ENCODE results near the gene LRCH3. TPM values are rescaled to one million over a fixed set of nuclear protein-coding genes. Genes with fewer than 3 reads are reported as not detected.
"Not testable (repeated sequence)": the region's sequence is repeated elsewhere in the genome, so short reads cannot be mapped to it uniquely, and the experiment has no call there.

The LRCH3 gene
- polyA plus RNA-seq, 3 donors from 2014 or later = 4.5 to 26.3 (median 7.2) TPM

- Mint-ChIP-seq H3K27me3 (ENCODE audit: low read depth in 3 of 3) (no peaks in the 10 kb centered on the region), H3K9me3 (no peaks in the 10 kb centered on the region), H3K27ac (peak overlapping the region in 1 of 6 donors; percentile 5), H3K36me3 (peaks cover 0 to 13% (median 4%) of the 10 kb centered on the region in 3 donors), H3K4me1 (no peaks in the 10 kb centered on the region), H3K4me3 (no peak overlapping the region)
- DNase-seq = no peak
Measured at GRCh38 chr3:197888511-197888910, 97.5 kb downstream of the LRCH3 start.

DNA sequence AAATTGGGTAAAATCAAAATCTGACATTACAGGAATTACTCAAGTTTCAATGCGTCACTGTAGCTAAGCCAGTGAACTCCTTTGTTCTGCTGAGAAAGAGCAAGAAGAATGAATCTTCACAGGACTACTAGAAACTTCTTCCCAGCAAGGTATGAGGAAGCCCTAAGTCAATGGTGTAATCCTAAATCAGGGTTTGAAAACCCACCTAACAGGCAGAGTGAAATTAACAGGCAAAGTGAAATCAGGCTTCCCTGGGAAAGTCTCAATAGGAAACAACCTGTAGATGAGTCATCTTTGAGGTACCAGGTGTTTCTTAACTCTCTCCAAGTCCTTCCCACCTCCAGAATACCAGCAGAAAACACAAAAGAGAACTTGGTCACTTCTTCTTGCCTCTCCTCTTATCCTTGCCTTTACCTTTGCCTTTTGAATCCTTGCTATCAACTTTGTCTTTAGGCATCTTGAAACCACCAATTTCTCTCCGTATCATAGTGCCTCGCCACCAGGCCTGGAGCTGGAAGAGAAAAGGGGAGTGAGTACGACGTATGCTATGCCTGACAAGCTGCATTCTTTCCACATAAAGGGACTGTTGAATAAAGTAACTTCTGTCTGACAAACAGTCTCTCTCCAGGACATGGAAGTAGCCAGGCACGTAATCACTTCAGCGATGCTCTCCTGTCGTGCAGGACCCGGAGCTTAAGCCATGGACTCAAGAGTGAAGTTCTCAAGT, 98.3 kb downstream of the LRCH3 start:
- Mint-ChIP-seq H3K9me3 (no peaks in the 10 kb centered on the region), H3K4me3 (peak overlapping the region in 1 of 5 donors; percentile 10), H3K36me3 (peaks cover 0 to 10% (median 4%) of the 10 kb centered on the region in 3 donors), H3K27ac (peak overlapping the region in 2 of 6 donors; percentile 7 to 36), H3K4me1 (no peaks in the 10 kb centered on the region), H3K27me3 (ENCODE audit: low read depth in 3 of 3) (no peaks in the 10 kb centered on the region)
- no peak for DNase-seq

DNA sequence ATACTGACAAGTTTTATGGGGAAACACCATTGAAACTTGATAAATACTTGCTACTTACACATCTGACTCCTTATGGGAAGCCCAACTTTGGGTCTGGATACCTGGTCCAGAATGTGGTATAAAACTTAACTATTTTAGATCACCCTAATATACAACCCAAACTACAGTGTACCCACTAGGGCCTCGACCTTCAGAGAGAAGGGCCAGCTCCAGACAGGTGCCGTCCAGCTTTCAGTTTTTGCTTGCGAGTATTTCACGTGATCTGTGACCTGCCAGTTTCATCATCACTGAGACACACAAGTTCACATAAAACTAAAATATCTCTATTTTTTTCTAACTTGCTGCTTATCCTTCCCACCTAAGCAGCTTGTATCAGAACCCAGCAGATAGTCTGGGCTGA, 99.6 kb downstream of the LRCH3 start:
- Mint-ChIP-seq H3K4me1 (no peaks in the 10 kb centered on the region), H3K9me3 (no peaks in the 10 kb centered on the region), H3K27me3 (ENCODE audit: low read depth in 3 of 3) (no peaks in the 10 kb centered on the region), H3K4me3 (no peak overlapping the region), H3K36me3 (peaks cover 0 to 6% (median 0%) of the 10 kb centered on the region in 3 donors), H3K27ac (no peak overlapping the region)
- no peak for DNase-seq

DNA sequence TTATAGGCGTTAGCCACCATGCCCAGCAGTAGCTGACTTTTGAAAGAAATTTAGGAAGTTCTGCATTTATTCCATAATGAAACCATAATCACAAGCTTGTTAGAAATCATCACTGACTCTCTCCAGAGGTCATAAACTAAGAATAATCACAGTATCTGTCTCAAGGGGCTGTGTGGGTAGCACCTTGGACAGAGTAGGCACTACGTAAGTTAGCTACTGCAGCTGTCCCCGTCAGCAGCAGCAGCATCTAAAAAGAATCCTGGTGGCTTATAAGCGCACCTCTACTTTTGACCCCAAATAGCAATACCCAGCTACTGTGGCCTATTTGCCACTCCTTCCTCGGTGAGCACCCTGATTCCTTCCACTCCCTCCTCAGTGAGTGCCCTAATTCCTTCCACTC, 101.1 kb downstream of the LRCH3 start:
- Mint-ChIP-seq H3K36me3 (peaks cover 0 to 3% (median 0%) of the 10 kb centered on the region in 3 donors), H3K4me3 (no peak overlapping the region), H3K9me3 (no peaks in the 10 kb centered on the region), H3K27ac (no peak overlapping the region), H3K4me1 (no peaks in the 10 kb centered on the region), H3K27me3 (ENCODE audit: low read depth in 3 of 3) (no peaks in the 10 kb centered on the region)
- no peak for DNase-seq

DNA sequence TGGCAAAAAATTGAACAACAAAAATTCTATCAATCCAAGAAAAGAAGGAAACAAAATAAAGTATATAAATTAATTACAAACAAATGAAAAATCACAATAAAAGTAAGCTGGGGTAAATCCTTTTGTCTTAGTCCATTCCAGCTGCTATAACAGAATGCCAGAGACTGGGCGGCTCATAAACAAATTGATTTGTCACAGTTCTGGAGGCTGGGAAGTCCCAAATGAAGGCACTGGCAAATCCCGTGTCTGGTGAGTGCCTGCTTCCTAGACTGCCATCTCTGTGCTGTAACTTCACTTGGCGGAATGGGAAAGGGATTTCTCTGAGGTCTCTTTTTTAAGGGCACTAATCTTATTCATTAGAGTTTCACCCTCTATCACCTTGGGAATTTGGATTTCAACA, 105.4 kb downstream of the LRCH3 start:
- DNase-seq = no peak
- Mint-ChIP-seq H3K4me1 (no peaks in the 10 kb centered on the region), H3K4me3 (no peak overlapping the region), H3K27me3 (ENCODE audit: low read depth in 3 of 3) (no peaks in the 10 kb centered on the region), H3K9me3 (no peaks in the 10 kb centered on the region), H3K36me3 (no peaks in the 10 kb centered on the region), H3K27ac (no peak overlapping the region)

DNA sequence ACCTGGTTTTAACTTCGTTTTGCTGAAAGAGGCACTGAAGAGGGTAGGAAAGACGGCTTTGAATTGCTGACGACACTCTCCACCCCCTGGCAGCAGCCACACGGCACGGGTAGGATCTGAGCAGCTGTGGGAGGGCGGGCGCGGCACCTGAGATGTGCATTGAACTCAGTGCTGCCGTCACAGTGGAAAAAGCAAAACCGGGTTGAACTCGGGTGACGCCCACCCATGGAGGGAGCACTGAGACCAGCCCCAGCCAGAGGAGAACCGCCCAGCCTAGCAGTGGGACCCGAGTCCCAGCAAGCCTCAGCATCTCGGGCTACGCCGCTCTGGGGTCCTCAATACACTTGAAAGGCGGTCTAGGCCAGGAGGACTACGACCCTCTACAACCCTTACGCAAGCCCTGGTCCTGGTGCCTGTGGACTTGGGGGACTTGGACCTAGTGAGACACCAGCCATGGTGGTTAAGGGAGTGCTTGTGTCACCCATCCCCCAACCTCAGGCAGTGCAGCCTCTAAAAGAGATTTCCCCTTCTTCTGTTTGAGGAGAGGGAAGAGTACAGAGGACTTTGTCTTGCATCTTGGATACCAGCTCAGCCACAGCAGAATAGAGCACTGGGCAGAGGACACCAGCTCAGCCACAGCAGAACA, 108.9 kb downstream of the LRCH3 start:
- no peaks in the 10 kb centered on the region for H3K36me3 Mint-ChIP-seq
- no peak overlapping the region for H3K27ac Mint-ChIP-seq
- no peak for DNase-seq
- peaks cover 0 to 1% of the 10 kb centered on the region in 2 donors for H3K4me1 Mint-ChIP-seq
- H3K27me3 Mint-ChIP-seq (ENCODE audit: low read depth in 3 of 3) = no peaks in the 10 kb centered on the region
- H3K4me3 Mint-ChIP-seq = no peak overlapping the region
- no peaks in the 10 kb centered on the region for H3K9me3 Mint-ChIP-seq

DNA sequence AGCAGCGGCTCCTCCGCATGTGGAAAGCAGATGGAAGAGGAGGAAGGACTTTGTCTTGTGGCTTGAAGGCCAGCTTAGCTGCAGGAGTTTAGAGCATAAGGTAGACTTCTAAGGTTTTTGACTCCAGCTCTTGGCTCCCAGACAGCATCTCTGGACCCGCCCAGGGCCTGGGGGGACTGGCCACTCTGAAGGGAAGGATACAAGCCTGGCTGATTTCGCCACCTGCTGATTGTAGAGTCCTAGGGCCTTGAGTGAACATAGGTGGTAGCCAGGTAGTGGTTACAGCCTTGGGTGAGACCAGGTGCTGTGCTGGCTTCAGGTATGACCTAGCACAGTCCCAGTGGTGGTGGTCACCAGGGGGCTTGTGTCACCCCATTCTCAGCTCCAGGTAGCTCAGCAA, 110.6 kb downstream of the LRCH3 start:
- no peak overlapping the region for H3K27ac Mint-ChIP-seq
- peaks cover 8 to 9% of the 10 kb centered on the region in 2 donors for H3K4me1 Mint-ChIP-seq
- DNase-seq = no peak
- H3K27me3 Mint-ChIP-seq (ENCODE audit: low read depth in 3 of 3) = no peaks in the 10 kb centered on the region
- H3K9me3 Mint-ChIP-seq = no peaks in the 10 kb centered on the region
- H3K4me3 Mint-ChIP-seq = no peak overlapping the region
- no peaks in the 10 kb centered on the region for H3K36me3 Mint-ChIP-seq

DNA sequence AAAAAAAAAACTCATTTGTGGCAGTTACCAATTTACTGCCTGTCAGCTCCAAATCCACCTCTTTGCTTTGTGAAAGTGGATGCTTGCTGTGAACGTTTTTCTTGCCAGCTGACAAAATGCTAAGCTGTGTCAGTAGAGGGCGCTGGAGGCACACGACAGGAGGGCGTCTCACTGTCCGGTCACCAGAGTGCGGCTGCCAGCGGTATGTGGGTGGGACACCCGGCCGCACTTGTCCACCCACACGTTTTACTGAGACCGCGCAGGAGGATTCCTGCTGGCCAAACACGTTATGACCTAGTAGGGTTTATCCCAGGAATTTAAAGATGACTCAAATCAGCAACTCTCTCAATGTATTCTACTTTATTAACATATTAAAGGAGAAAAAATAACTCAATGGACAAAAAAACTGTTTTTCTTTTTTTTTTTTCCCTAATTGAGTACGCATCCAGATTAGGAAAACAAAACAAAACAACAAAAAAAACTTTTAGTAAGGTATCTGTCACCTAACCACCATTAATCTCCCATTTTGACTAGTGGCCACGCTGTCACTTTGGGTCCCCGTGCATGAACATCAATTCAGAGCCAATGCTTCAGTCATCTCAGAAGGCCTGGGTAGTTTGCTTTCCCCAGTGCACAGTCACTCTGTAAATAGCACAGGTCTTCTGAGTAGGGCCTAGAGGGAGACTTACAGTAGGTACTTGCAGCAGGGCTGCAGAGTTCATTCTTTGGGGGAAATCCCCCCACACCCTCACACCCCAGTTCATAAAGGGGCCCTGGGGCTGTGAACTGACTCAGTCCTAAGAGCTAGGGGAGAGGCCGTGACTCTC, 115.2 kb downstream of the LRCH3 start:
- H3K4me1 Mint-ChIP-seq = peaks cover 8 to 9% of the 10 kb centered on the region in 2 donors
- peak overlapping the region in 2 of 6 donors; percentile 42 to 81 for H3K27ac Mint-ChIP-seq
- no peaks in the 10 kb centered on the region for H3K9me3 Mint-ChIP-seq
- peak; percentile 62 to 69 (median 66) for DNase-seq
- peaks cover 0 to 4% (median 0%) of the 10 kb centered on the region in 3 donors for H3K36me3 Mint-ChIP-seq
- no peaks in the 10 kb centered on the region for H3K27me3 Mint-ChIP-seq (ENCODE audit: low read depth in 3 of 3)
- H3K4me3 Mint-ChIP-seq = peak overlapping the region in 2 of 5 donors; percentile 5 to 57

DNA sequence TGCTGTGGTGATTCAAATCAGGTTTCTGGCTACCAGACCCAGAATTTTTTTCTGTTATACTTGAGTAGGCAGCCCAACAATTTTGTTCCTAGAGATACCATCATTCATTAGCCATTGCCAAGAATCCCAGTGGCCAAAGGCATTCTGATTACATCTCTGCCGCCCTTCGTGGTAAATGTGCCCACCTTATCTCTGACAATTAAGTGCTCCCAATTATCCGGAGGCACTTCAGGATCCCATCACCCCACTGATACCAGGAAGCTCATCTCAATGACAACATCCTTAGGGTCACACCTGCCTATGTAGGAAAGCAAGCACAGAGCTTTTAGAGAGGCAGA, 115.8 kb downstream of the LRCH3 start:
- no peaks in the 10 kb centered on the region for H3K27me3 Mint-ChIP-seq (ENCODE audit: low read depth in 3 of 3)
- H3K4me1 Mint-ChIP-seq = peaks cover 8 to 9% of the 10 kb centered on the region in 2 donors
- H3K4me3 Mint-ChIP-seq = no peak overlapping the region
- H3K36me3 Mint-ChIP-seq = peaks cover 0 to 4% (median 0%) of the 10 kb centered on the region in 3 donors
- no peaks in the 10 kb centered on the region for H3K9me3 Mint-ChIP-seq
- H3K27ac Mint-ChIP-seq = no peak overlapping the region
- no peak for DNase-seq

- peaks cover 0 to 4% (median 0%) of the 10 kb centered on the region in 3 donors for H3K36me3 Mint-ChIP-seq
- peaks cover 8 to 9% of the 10 kb centered on the region in 2 donors for H3K4me1 Mint-ChIP-seq
- H3K27ac Mint-ChIP-seq = no peak overlapping the region
Measured at GRCh38 chr3:197907196-197907595, 116.1 kb downstream of the LRCH3 start.

DNA sequence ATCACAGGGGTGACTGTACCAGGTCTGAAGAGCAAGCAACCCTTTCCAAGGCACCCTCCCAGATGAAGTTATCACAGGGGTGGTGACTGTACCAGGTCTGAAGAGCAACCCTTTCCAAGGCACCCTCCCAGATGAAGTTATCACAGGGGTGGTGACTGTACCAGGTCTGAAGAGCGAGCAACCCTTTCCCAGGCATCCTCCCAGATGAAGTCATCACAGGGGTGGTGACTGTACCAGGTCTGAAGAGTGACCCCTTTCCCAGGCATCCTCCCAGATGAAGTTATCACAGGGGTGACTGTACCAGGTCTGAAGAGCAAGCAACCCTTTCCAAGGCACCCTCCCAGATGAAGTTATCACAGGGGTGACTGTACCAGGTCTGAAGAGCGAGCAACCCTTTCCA, 117.5 kb downstream of the LRCH3 start:
- DNase-seq; H3K36me3 Mint-ChIP-seq; H3K4me3 Mint-ChIP-seq; H3K4me1 Mint-ChIP-seq; H3K27ac Mint-ChIP-seq; H3K9me3 Mint-ChIP-seq; H3K27me3 Mint-ChIP-seq (ENCODE audit: low read depth in 3 of 3): not testable (repeated sequence)

More at GRCh38 chr3:197907196-197907595, 116.1 kb downstream of the LRCH3 start:
- DNase-seq = no peak
- no peak overlapping the region for H3K4me3 Mint-ChIP-seq
- H3K9me3 Mint-ChIP-seq = no peaks in the 10 kb centered on the region
- no peaks in the 10 kb centered on the region for H3K27me3 Mint-ChIP-seq (ENCODE audit: low read depth in 3 of 3)

- peaks cover 0 to 8% (median 0%) of the 10 kb centered on the region in 3 donors for H3K36me3 Mint-ChIP-seq
- H3K4me1 Mint-ChIP-seq = peaks cover 8 to 9% of the 10 kb centered on the region in 2 donors
- no peak overlapping the region for H3K27ac Mint-ChIP-seq
- peaks cover 0 to 2% (median 0%) of the 10 kb centered on the region in 3 donors for H3K27me3 Mint-ChIP-seq (ENCODE audit: low read depth in 3 of 3)
- H3K4me3 Mint-ChIP-seq = no peak overlapping the region
- DNase-seq = no peak
- no peaks in the 10 kb centered on the region for H3K9me3 Mint-ChIP-seq
Measured at GRCh38 chr3:197908957-197909701, 118.1 kb downstream of the LRCH3 start.

DNA sequence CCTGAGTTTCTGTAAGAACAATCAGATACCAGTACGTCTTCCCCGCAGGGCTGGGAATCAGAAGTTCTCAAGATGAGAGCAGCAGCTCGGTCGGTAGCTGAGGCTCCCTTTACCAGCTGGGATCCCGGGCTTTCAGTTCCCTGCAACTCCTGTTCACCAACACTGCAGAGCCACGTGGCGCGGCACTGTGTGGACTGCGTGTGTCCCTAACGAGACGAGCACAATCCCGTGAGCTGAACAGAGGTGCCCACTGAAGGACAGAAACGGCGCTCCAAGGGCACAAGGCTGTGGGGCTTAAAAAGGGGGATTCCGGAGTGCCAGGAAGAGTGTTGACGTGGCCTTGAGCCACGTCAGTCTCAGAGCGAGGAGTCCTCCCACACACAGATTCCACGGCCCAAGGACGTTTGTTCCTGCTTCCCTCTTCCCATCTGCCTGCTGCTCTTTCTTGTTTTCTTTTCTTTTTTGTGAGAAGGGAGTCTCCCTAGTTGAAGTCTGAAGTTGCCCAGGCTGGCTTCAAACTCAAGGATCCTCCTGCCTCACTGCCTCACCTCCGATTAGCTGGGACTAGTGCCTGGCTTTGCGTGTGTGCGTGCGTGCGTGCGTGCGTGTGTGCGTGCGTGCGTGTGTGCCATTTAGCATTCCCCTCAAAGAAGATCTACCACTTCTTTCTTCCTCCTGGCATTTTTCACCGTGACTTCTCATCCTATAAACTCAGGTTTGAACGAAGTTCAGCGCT, 121.9 kb downstream of the LRCH3 start:
- DNase-seq = peak in 1 of 3 donors; percentile 5
- peak overlapping the region in 1 of 5 donors; percentile 74 for H3K4me3 Mint-ChIP-seq
- H3K36me3 Mint-ChIP-seq = peaks cover 0 to 12% (median 0%) of the 10 kb centered on the region in 3 donors
- H3K9me3 Mint-ChIP-seq = no peaks in the 10 kb centered on the region
- no peaks in the 10 kb centered on the region for H3K4me1 Mint-ChIP-seq
- H3K27ac Mint-ChIP-seq = peak overlapping the region in 1 of 6 donors; percentile 27
- H3K27me3 Mint-ChIP-seq (ENCODE audit: low read depth in 3 of 3) = peaks cover 0 to 2% (median 0%) of the 10 kb centered on the region in 3 donors
